22Rv1 (cell line): Measurements from ENCODE around the gene FGF1.

Source experiments
- CTCF ChIP-seq: fragments of 450-650 bp; IDR thresholded peaks from 2 replicates; pipeline ENCODE4 v1.5.1; 2017; ENCODE audit warnings: mild to moderate bottlenecking
- ZFX ChIP-seq: fragments of 450-650 bp; IDR thresholded peaks from 2 replicates; pipeline ENCODE4 v1.6.1; 2017; ENCODE audit warnings: antibody characterized with exemption, borderline replicate concordance

DNA sequence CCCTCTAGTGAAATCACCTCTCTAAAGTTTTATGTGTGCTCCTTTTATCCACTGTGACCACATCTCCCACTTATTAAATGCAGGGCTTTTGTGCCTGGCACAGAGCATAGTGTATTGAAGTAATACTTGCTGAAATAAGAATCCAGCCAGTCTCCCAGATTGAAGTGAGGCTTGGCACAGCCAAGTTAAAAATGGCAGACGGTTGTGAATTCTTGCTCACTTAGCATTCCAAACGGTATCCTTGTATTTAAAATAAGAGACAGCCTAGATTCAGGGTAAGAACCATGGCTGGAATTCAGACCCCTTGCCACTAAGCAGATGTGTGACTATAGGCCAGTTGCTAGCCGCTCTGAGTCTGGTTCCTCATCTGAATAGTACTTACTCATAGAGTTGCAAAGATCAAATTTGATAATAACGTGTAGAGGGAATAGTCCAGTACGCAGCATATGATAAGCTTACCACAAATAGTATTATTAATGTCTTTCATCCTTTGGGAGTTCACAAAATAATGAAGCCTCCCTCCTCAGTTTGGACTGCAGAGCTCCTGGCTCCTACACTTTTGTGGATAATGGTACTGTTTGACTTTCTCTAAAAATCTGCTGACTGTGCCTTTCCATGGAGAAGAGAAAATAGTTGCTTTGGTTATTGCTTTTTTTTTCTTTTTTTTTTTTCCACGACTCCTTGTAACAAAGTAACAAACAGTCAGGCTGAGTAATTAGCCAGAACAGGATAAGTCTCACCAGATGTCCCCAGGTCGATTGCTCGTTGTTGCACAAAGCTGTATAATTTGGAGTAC is 51.5 kb downstream of the FGF1 start:
- TF ChIP-seq CTCF (no peak), ZFX (no peak)
